Fibroblast of pulmonary artery (primary cell): ENCODE data around the gene KCTD11.
"Not testable (repeated sequence)": the region's sequence is repeated elsewhere in the genome, so short reads cannot be mapped to it uniquely, and the experiment has no call there.

Experiments
- DNase-seq: peaks from one replicate; pipeline ENCODE4 v3.0.0-alpha.2; 2010; ENCODE audit warnings: low read depth
- H3K4me3 ChIP-seq: replicated peaks from 2 replicates; pipeline ENCODE4 v1.5.1; 2011; ENCODE audit warnings: low read depth, mild to moderate bottlenecking, control low read depth, low read length, moderate library complexity
- CTCF ChIP-seq: IDR thresholded peaks from 2 replicates; pipeline ENCODE4 v1.5.1; 2011; ENCODE audit warnings: mild to moderate bottlenecking, control low read depth, low read length, inconsistent platforms; ENCODE audit errors: missing control alignments

KCTD11 gene

GRCh38 chr17:7336240-7337175 lies 15.5 kb upstream of the KCTD11 start, which contains the start of gene ACAP1:
ACAP1 (plus strand) TSS chr17:7336529; CDS start chr17:7336735, 206 bp downstream.
- DNase-seq = no peak
- H3K4me3 ChIP-seq = no peak within 1 kb of the TSS
- TF ChIP-seq CTCF = no peak

- H3K4me3 ChIP-seq, DNase-seq: not testable (repeated sequence)
These were observed 14.4 kb upstream of the KCTD11 start for GRCh38 chr17:7337600-7337999.

GRCh38 chr17:7340179-7340578 lies 11.8 kb upstream of the KCTD11 start:
- no peak for DNase-seq
- H3K4me3 ChIP-seq = no peak overlapping the region
- no peak for TF ChIP-seq CTCF

- no peak for DNase-seq
- no peak for TF ChIP-seq CTCF
- no peak overlapping the region for H3K4me3 ChIP-seq
These were observed 10.1 kb upstream of the KCTD11 start for GRCh38 chr17:7341842-7342241.

- TF ChIP-seq CTCF = no peak
These were observed 8.7 kb upstream of the KCTD11 start for GRCh38 chr17:7343250-7343649.

GRCh38 chr17:7346761-7347614 lies 5.0 kb upstream of the KCTD11 start:
- no peak for DNase-seq
- TF ChIP-seq CTCF = no peak
- H3K4me3 ChIP-seq = no peak overlapping the region

More at GRCh38 chr17:7343250-7343649, 8.7 kb upstream of the KCTD11 start:
- H3K4me3 ChIP-seq = no peak overlapping the region
- DNase-seq = no peak
